SH-SY5Y (cell line): ENCODE results near the gene DMXL1.

Source experiments
- GATA2 ChIP-seq: IDR thresholded peaks from 2 replicates; pipeline ENCODE4 v1.6.1; 2011; ENCODE audit warnings: mild to moderate bottlenecking, low read depth, low read length
- GATA3 ChIP-seq: IDR thresholded peaks from 2 replicates; pipeline ENCODE4 v1.6.1; 2011; ENCODE audit warnings: low read depth, mild to moderate bottlenecking, low read length, moderate library complexity

DNA sequence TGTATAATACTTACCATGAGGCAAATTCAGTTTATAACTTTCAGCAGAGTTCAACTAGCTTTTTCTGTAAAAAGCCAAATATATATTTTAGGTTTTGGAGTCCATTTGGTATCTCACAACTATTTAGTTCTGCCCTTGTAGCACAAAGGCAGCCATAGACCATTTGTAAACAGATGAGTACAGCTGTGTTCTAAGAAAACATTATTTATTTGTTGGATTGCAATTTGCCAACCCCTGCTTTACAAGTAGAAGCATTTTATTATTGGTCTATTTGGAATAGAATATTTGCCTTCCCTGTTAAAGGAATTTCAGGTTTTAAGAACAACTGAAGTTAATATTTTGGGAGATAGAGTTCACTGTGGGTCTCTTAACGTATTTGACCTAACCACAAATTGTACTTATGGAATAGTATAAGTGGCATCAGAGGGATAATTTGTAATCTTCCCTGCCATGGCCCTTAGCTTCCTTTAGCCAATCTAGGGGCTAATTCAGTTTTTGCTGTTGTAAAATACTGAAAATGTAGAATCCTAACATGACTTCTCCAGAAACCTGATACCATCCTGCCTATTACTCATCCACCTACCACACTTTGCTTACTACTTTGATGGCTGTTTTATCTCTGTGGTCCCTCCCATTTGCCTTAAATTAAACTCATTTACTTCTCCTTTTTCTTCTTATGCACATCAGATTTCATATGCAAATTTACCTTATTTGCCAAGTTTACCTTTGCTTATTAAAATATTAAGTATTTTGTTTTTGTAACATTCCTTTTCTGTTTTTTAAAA, 109.2 kb downstream of the DMXL1 start:
- TF ChIP-seq GATA2: no peak
- no peak for TF ChIP-seq GATA3
